HepG2 (cell line): ENCODE results near the gene STK32B. TPM values are rescaled to one million over a fixed set of nuclear protein-coding genes. Genes with fewer than 3 reads are reported as not detected.

Experiments used
- ATF1 ChIP-seq: IDR thresholded peaks from 2 replicates; pipeline ENCODE4 v1.6.1; 2016; ENCODE audit warnings: mild to moderate bottlenecking, control low read depth
- ATM ChIP-seq: fragments of 450-650 bp; IDR thresholded peaks from 2 replicates; pipeline ENCODE4 v1.7.1; 2017; ENCODE audit warnings: mild to moderate bottlenecking, borderline replicate concordance
- ATRX ChIP-seq: sonication (generic); formaldehyde crosslinking; IDR thresholded peaks from 2 replicates; pipeline ENCODE4 v1.4.0; 2020; ENCODE audit warnings: missing genetic modification reagents, borderline replicate concordance
- BCL3 ChIP-seq: sonication (generic); formaldehyde crosslinking; IDR thresholded peaks from 2 replicates; pipeline ENCODE4 v1.5.1; 2020; ENCODE audit warnings: mild to moderate bottlenecking, missing genetic modification reagents, moderate library complexity
- CSRNP1 ChIP-seq: sonication (generic); formaldehyde crosslinking; IDR thresholded peaks from 2 replicates; pipeline ENCODE4 v1.8.1; 2023; ENCODE audit warnings: mild to moderate bottlenecking, missing genetic modification reagents
- E2F1 ChIP-seq: sonication (generic); formaldehyde crosslinking; IDR thresholded peaks from 2 replicates; pipeline ENCODE4 v1.5.0; 2020; ENCODE audit warnings: missing genetic modification reagents
- FOSL1 ChIP-seq: sonication (generic); formaldehyde crosslinking; IDR thresholded peaks from 2 replicates; pipeline ENCODE4 v1.9.0; 2021; ENCODE audit warnings: missing genetic modification reagents, borderline replicate concordance
- HMGA1 ChIP-seq: sonication (generic); formaldehyde crosslinking; conservative IDR thresholded peaks from 2 replicates; pipeline ENCODE4 v1.4.0; 2020; ENCODE audit warnings: missing genetic modification reagents
- JARID2 ChIP-seq: sonication (generic); formaldehyde crosslinking; IDR thresholded peaks from 2 replicates; pipeline ENCODE4 v1.8.1; 2023; ENCODE audit warnings: missing genetic modification reagents, inconsistent platforms; ENCODE audit not compliant: insufficient replicate concordance
- MEF2D ChIP-seq: sonication (generic); formaldehyde crosslinking; IDR thresholded peaks from 2 replicates; pipeline ENCODE4 v1.5.1; 2020; ENCODE audit warnings: mild to moderate bottlenecking, missing genetic modification reagents
- MXI1 ChIP-seq: IDR thresholded peaks from 3 replicates; pipeline ENCODE4 v1.6.1; 2012; ENCODE audit warnings: low read depth, low read length, inconsistent platforms, borderline replicate concordance
- PAXIP1 ChIP-seq: sonication (generic); formaldehyde crosslinking; conservative IDR thresholded peaks from 2 replicates; pipeline ENCODE4 v1.4.0; 2020; ENCODE audit warnings: mild to moderate bottlenecking, missing genetic modification reagents, moderate library complexity
- RBM22 ChIP-seq: fragments of 200-400 bp; formaldehyde crosslinking; optimal IDR thresholded peaks from 2 replicates; pipeline ENCODE3; 2017; ENCODE audit warnings: mild to moderate bottlenecking, low read length, moderate library complexity
- SNAI1 ChIP-seq: sonication (generic); formaldehyde crosslinking; IDR thresholded peaks from 2 replicates; pipeline ENCODE4 v1.5.0; 2020; ENCODE audit warnings: mild to moderate bottlenecking, missing genetic modification reagents, borderline replicate concordance
- SRSF4 ChIP-seq: fragments of 200-400 bp; formaldehyde crosslinking; IDR thresholded peaks from one replicate; pipeline ENCODE4 v1.6.1; 2018; ENCODE audit warnings: mild to moderate bottlenecking, low read depth, low read length, moderate library complexity; ENCODE audit not compliant: poor library complexity, severe bottlenecking
- STAG1 ChIP-seq: sonication (generic); formaldehyde crosslinking; IDR thresholded peaks from 2 replicates; pipeline ENCODE4 v1.4.0; 2020; ENCODE audit warnings: missing genetic modification reagents
- YEATS2 ChIP-seq: sonication (generic); formaldehyde crosslinking; IDR thresholded peaks from 2 replicates; pipeline ENCODE4 v1.4.0; 2020; ENCODE audit warnings: missing genetic modification reagents, borderline replicate concordance
- ZBTB7A ChIP-seq: sonication (generic); formaldehyde crosslinking; IDR thresholded peaks from 2 replicates; pipeline ENCODE4 v1.8.0; 2022; ENCODE audit warnings: mild to moderate bottlenecking, missing genetic modification reagents
- ZNF326 ChIP-seq: sonication (generic); formaldehyde crosslinking; IDR thresholded peaks from 2 replicates; pipeline ENCODE4 v1.4.0; 2020; ENCODE audit warnings: missing genetic modification reagents, borderline replicate concordance
- ZNF333 ChIP-seq: sonication (generic); formaldehyde crosslinking; IDR thresholded peaks from 2 replicates; pipeline ENCODE4 v1.4.0; 2020; ENCODE audit warnings: mild to moderate bottlenecking, missing genetic modification reagents, borderline replicate concordance
- ZNF33B ChIP-seq: sonication (generic); formaldehyde crosslinking; IDR thresholded peaks from 2 replicates; pipeline ENCODE4 v1.5.1; 2020; ENCODE audit warnings: mild to moderate bottlenecking, missing genetic modification reagents
- ZNF503 ChIP-seq: sonication (generic); formaldehyde crosslinking; IDR thresholded peaks from 2 replicates; pipeline ENCODE4 v1.4.0; 2020; ENCODE audit warnings: missing genetic modification reagents
- polyA plus RNA-seq, 8 experiments: library from polyadenylated mRNA; depleted of rRNA in 3 of 8; stranded (reverse) in 7 of 8; unstranded in 1 of 8; fragments of >200 nt; fragmentation: Illumina TruSeq in 4 of 8; extraction: Trizol in 4 of 8; gene quantifications; 2 replicates each; pipeline versions ENCODE4 v1.2.1 to v1.2.3, GENCODE V29; 2011 to 2016; ENCODE audit warnings: low read depth in 4 of 8, missing spikeins in 1 of 8, mixed read lengths in 1 of 8; ENCODE audit not compliant: insufficient read depth in 1 of 8
- total RNA-seq, 5 experiments: library from RNA; depleted of rRNA; stranded (reverse); fragments of >200 nt; fragmentation: Illumina TruSeq; extraction: Trizol; gene quantifications; 2 replicates each; pipeline ENCODE4 v1.2.3, GENCODE V29; 2016; ENCODE audit warnings: low read depth in 1 of 5

The STK32B gene
- total and polyA plus RNA-seq, 2 of the 13 experiments (the other 11 are each of a cell fraction or from before 2014, with no cell fraction given): not detected

GRCh38 chr4:5539584-5539983, 488.3 kb downstream of the STK32B start (continued):
- TF ChIP-seq ZNF503 (CRISPR knock-in tag) (no peak), ZNF326 (CRISPR knock-in tag) (no peak), CSRNP1 (CRISPR knock-in tag) (no peak), MEF2D (no peak), ZBTB7A (CRISPR knock-in tag) (no peak), BCL3 (CRISPR knock-in tag) (no peak), PAXIP1 (CRISPR knock-in tag) (peak; percentile 45; the same call in 1 of the 2 replicates), MXI1 (no peak), SRSF4 (no peak), ZNF333 (CRISPR knock-in tag) (no peak), HMGA1 (CRISPR knock-in tag) (no peak), RBM22 (no peak), ATRX (CRISPR knock-in tag) (no peak), JARID2 (no peak), E2F1 (CRISPR knock-in tag) (no peak), YEATS2 (no peak), ZNF33B (no peak), FOSL1 (no peak), SNAI1 (CRISPR knock-in tag) (no peak), ATF1 (CRISPR knock-in tag) (no peak), ATM (no peak), STAG1 (CRISPR knock-in tag) (no peak)
